Fibroblast of skin of abdomen (primary cell): ENCODE measurements around the gene PDF. TPM values are rescaled to one million over a fixed set of nuclear protein-coding genes. Genes with fewer than 3 reads are reported as not detected.
"Not testable (repeated sequence)": the region's sequence is repeated elsewhere in the genome, so short reads cannot be mapped to it uniquely, and the experiment has no call there.

ENCODE experiments used
- DNase-seq: peaks from one replicate; pipeline ENCODE4 v3.0.0-alpha.2; 2013
- polyA plus RNA-seq, 2 experiments: library from polyadenylated mRNA; unstranded; fragments of 120-200 nt; gene quantifications; one replicate each; pipeline ENCODE4 v1.2.1, GENCODE V29; 2013; ENCODE audit not compliant: insufficient read length in 2 of 2

Gene PDF
- polyA plus RNA-seq (2013, experiment 1 of 2; ENCODE audit: insufficient read length), result 6.2 TPM
- polyA plus RNA-seq (2013, experiment 2 of 2; ENCODE audit: insufficient read length), result 7.9 TPM

GRCh38 chr16:69330286-69331109 lies at the start of gene PDF:
Gene PDF, minus strand, starts transcription at chr16:69330588. Its CDS starts 18 bp downstream, at chr16:69330570.
- peak; percentile 93 for DNase-seq

- DNase-seq, result no peak
Observed at GRCh38 chr16:69378760-69379159, 48.4 kb upstream of the PDF start.

- no peak for DNase-seq
Observed at GRCh38 chr16:69378036-69378435, 47.6 kb upstream of the PDF start.

- DNase-seq, result no peak
Observed at GRCh38 chr16:69376393-69377059, 46.1 kb upstream of the PDF start.

GRCh38 chr16:69373019-69373418 lies 42.6 kb upstream of the PDF start:
- no peak for DNase-seq

- DNase-seq, result no peak
Observed at GRCh38 chr16:69371564-69371963, 41.2 kb upstream of the PDF start.

GRCh38 chr16:69368866-69369265 lies 38.5 kb upstream of the PDF start:
- no peak for DNase-seq

GRCh38 chr16:69367980-69368379 lies 37.6 kb upstream of the PDF start:
- DNase-seq, result no peak

- no peak for DNase-seq
Observed at GRCh38 chr16:69366431-69366830, 36.0 kb upstream of the PDF start.

- no peak for DNase-seq
Observed at GRCh38 chr16:69365901-69366300, 35.5 kb upstream of the PDF start.

- no peak for DNase-seq
Observed at GRCh38 chr16:69364088-69364487, 33.7 kb upstream of the PDF start.

GRCh38 chr16:69363281-69363717 lies 32.9 kb upstream of the PDF start:
- DNase-seq, result no peak

- DNase-seq, result not testable (repeated sequence)
Observed at GRCh38 chr16:69360070-69360469, 29.7 kb upstream of the PDF start.

- DNase-seq, result no peak
Observed at GRCh38 chr16:69351309-69352027, 21.1 kb upstream of the PDF start, which contains the start of gene TMED6. Gene TMED6, minus strand, starts transcription at chr16:69351786. Its CDS starts 33 bp downstream, at chr16:69351753.

- no peak for DNase-seq
Observed at GRCh38 chr16:69350536-69351133, 20.2 kb upstream of the PDF start.

GRCh38 chr16:69349536-69349935 lies 19.1 kb upstream of the PDF start:
- no peak for DNase-seq

GRCh38 chr16:69348222-69348621 lies 17.8 kb upstream of the PDF start:
- DNase-seq, result no peak

GRCh38 chr16:69346683-69347082 lies 16.3 kb upstream of the PDF start:
- no peak for DNase-seq

- DNase-seq, result no peak
Observed at GRCh38 chr16:69345923-69346322, 15.5 kb upstream of the PDF start.

GRCh38 chr16:69344171-69344570 lies 13.8 kb upstream of the PDF start:
- no peak for DNase-seq

GRCh38 chr16:69340095-69340644 lies 9.8 kb upstream of the PDF start:
- DNase-seq, result no peak
